Lower leg skin (tissue), 4 donors: ENCODE results near the gene PNPLA2. TPM values are rescaled to one million over a fixed set of nuclear protein-coding genes. Genes with fewer than 3 reads are reported as not detected.
A peak's percentile ranks its signal among the peaks of the same experiment; 100 is the strongest.

Experiments
- DNase-seq, 2 donors: peaks; one replicate each; pipeline ENCODE4 v3.0.0-alpha.2; 2019; ENCODE audit warnings: low spot score in 2 of 2
- H3K4me3 ChIP-seq: fragments of 200-600 bp; sonication (generic); 2 replicates; pipeline ENCODE4 v1.5.1; 2017; ENCODE audit warnings: mild to moderate bottlenecking, low read depth; ENCODE audit not compliant: poor library complexity, severe bottlenecking
- CTCF ChIP-seq, 3 donors: fragments of 450-650 bp; IDR thresholded peaks; one replicate each; pipeline ENCODE4 v1.5.1; 2016; ENCODE audit warnings: antibody characterized with exemption in 3 of 3, mild to moderate bottlenecking in 3 of 3, moderate library complexity in 2 of 3
- POLR2A ChIP-seq, 2 donors: fragments of 450-650 bp; IDR thresholded peaks; one replicate each; pipeline ENCODE4 v1.6.1; 2016 to 2017; ENCODE audit warnings: antibody characterized with exemption in 2 of 2, mild to moderate bottlenecking in 1 of 2, moderate library complexity in 1 of 2
- WGBS, 2 donors: methylation state at CpG; one replicate each; pipeline ENCODE4 v1.1.5; 2018; 5-methylcytosine and 5-hydroxymethylcytosine counted together
- intact Hi-C: fragments of 100-400 bp; cut with DNase I; formaldehyde crosslinking; loops from one replicate; pipeline ENCODE4 v1.15.0; 2023; ENCODE audit warnings: low total_unique reads
- total RNA-seq, 4 donors: library from RNA; depleted of rRNA; stranded (reverse); fragments of >200 nt; gene quantifications; one replicate each; pipeline ENCODE4 v1.1.0, GENCODE V29; 2016

Gene PNPLA2
- total RNA-seq, 4 donors from 2014 or later = 55.5 to 99.7 (median 72.4) TPM

GRCh38 chr11:819129-819931 is 616 bp downstream of the PNPLA2 start:
- TF ChIP-seq POLR2A (IDR thresholded peaks at IDR 0.05) (peak in 1 of 2 donors; percentile 86), CTCF (IDR thresholded peaks at IDR 0.05) (no peak)
- peak overlapping the region; percentile 84 for H3K4me3 ChIP-seq
- intact Hi-C loops = no loop called here
- 0 to 5% methylated on average over 4 to 7 of the region's 96 CpGs for WGBS, 2 donors
- DNase-seq = peak; percentile 86 to 99

- intact Hi-C loops = no loop called here
- peak; percentile 90 to 98 for DNase-seq
- TF ChIP-seq POLR2A (IDR thresholded peaks at IDR 0.05) (no peak), CTCF (IDR thresholded peaks at IDR 0.05) (no peak)
- WGBS, 2 donors = 0% methylated on average over 20 to 24 of the region's 47 CpGs
- H3K4me3 ChIP-seq = peak overlapping the region; percentile 84
Measured at GRCh38 chr11:819943-820649, 1.4 kb downstream of the PNPLA2 start.

GRCh38 chr11:820655-821511 is 2.2 kb downstream of the PNPLA2 start:
- intact Hi-C loops = no loop called here
- peak; percentile 72 to 95 for DNase-seq
- peak overlapping the region; percentile 84 for H3K4me3 ChIP-seq
- TF ChIP-seq CTCF (IDR thresholded peaks at IDR 0.05) = no peak
- TF ChIP-seq POLR2A (IDR thresholded peaks at IDR 0.05) = no peak
- WGBS, 2 donors = 45 to 70% methylated on average over 10 to 11 of the region's 11 CpGs

- DNase-seq = no peak
- TF ChIP-seq POLR2A (IDR thresholded peaks at IDR 0.05) (no peak), CTCF (IDR thresholded peaks at IDR 0.05) (no peak)
- intact Hi-C loops = no loop called here
- H3K4me3 ChIP-seq = no peak overlapping the region
- WGBS, 2 donors = 74 to 79% methylated on average over 22 of the region's 22 CpGs
Measured at GRCh38 chr11:821512-822371, 3.0 kb downstream of the PNPLA2 start.
